IPS-15b (cell line): ENCODE measurements around the gene WDR11.

ENCODE experiments used
- H3K27me3 ChIP-seq: one replicate; pipeline ENCODE4 v1.6.1; 2013; ENCODE audit warnings: low read length; ENCODE audit not compliant: control insufficient read depth, insufficient read depth
- H3K36me3 ChIP-seq: one replicate; pipeline ENCODE4 v1.6.1; 2013; ENCODE audit warnings: low read length; ENCODE audit not compliant: control insufficient read depth, insufficient read depth
- H3K4me1 ChIP-seq: one replicate; pipeline ENCODE4 v1.6.1; 2013; ENCODE audit warnings: mild to moderate bottlenecking, low read length; ENCODE audit not compliant: control insufficient read depth, insufficient read depth
- H3K4me3 ChIP-seq: one replicate; pipeline ENCODE4 v1.5.1; 2013; ENCODE audit warnings: low read depth, low read length
- H3K9ac ChIP-seq: one replicate; pipeline ENCODE4 v1.6.1; 2013; ENCODE audit warnings: low read depth, mild to moderate bottlenecking, low read length
- H3K9me3 ChIP-seq: one replicate; pipeline ENCODE4 v1.6.1; 2013; ENCODE audit warnings: mild to moderate bottlenecking, low read length; ENCODE audit not compliant: control insufficient read depth, insufficient read depth

The WDR11 gene

GRCh38 chr10:120824881-120825309 is 26.3 kb upstream of the WDR11 start:
- Histone ChIP-seq H3K9me3 (no peaks in the 10 kb centered on the region), H3K27me3 (no peaks in the 10 kb centered on the region), H3K4me3 (no peak overlapping the region), H3K4me1 (peaks cover 9% of the 10 kb centered on the region), H3K9ac (no peak overlapping the region), H3K36me3 (no peaks in the 10 kb centered on the region)

- no peaks in the 10 kb centered on the region for H3K36me3 ChIP-seq
- H3K9me3 ChIP-seq: no peaks in the 10 kb centered on the region
- H3K4me1 ChIP-seq: peaks cover 9% of the 10 kb centered on the region
- H3K4me3 ChIP-seq: no peak overlapping the region
- H3K27me3 ChIP-seq: no peaks in the 10 kb centered on the region
- H3K9ac ChIP-seq: no peak overlapping the region
Measured at GRCh38 chr10:120825878-120826769, 25.0 kb upstream of the WDR11 start.

GRCh38 chr10:120827251-120827875 is 23.8 kb upstream of the WDR11 start:
- no peaks in the 10 kb centered on the region for H3K36me3 ChIP-seq
- no peak overlapping the region for H3K9ac ChIP-seq
- H3K4me3 ChIP-seq: no peak overlapping the region
- no peaks in the 10 kb centered on the region for H3K9me3 ChIP-seq
- no peaks in the 10 kb centered on the region for H3K27me3 ChIP-seq
- H3K4me1 ChIP-seq: peaks cover 9% of the 10 kb centered on the region

- H3K27me3 ChIP-seq: no peaks in the 10 kb centered on the region
- H3K9ac ChIP-seq: no peak overlapping the region
- no peaks in the 10 kb centered on the region for H3K9me3 ChIP-seq
- H3K4me3 ChIP-seq: no peak overlapping the region
- H3K36me3 ChIP-seq: no peaks in the 10 kb centered on the region
- peaks cover 9% of the 10 kb centered on the region for H3K4me1 ChIP-seq
Measured at GRCh38 chr10:120828763-120829319, 22.3 kb upstream of the WDR11 start.

GRCh38 chr10:120832106-120832505 is 19.1 kb upstream of the WDR11 start:
- Histone ChIP-seq H3K36me3 (no peaks in the 10 kb centered on the region), H3K9ac (no peak overlapping the region), H3K9me3 (no peaks in the 10 kb centered on the region), H3K27me3 (no peaks in the 10 kb centered on the region), H3K4me3 (no peak overlapping the region), H3K4me1 (no peaks in the 10 kb centered on the region)

- peaks cover 7% of the 10 kb centered on the region for H3K4me1 ChIP-seq
- no peak overlapping the region for H3K9ac ChIP-seq
- no peaks in the 10 kb centered on the region for H3K36me3 ChIP-seq
- no peaks in the 10 kb centered on the region for H3K27me3 ChIP-seq
- no peaks in the 10 kb centered on the region for H3K9me3 ChIP-seq
- no peak overlapping the region for H3K4me3 ChIP-seq
Measured at GRCh38 chr10:120833222-120833928, 17.8 kb upstream of the WDR11 start.

GRCh38 chr10:120835603-120836002 is 15.6 kb upstream of the WDR11 start:
- no peaks in the 10 kb centered on the region for H3K9me3 ChIP-seq
- no peaks in the 10 kb centered on the region for H3K36me3 ChIP-seq
- H3K27me3 ChIP-seq: no peaks in the 10 kb centered on the region
- peaks cover 7% of the 10 kb centered on the region for H3K4me1 ChIP-seq
- no peak overlapping the region for H3K9ac ChIP-seq
- no peak overlapping the region for H3K4me3 ChIP-seq

- H3K4me1 ChIP-seq: peaks cover 7% of the 10 kb centered on the region
- H3K36me3 ChIP-seq: no peaks in the 10 kb centered on the region
- H3K27me3 ChIP-seq: no peaks in the 10 kb centered on the region
- no peaks in the 10 kb centered on the region for H3K9me3 ChIP-seq
- no peak overlapping the region for H3K9ac ChIP-seq
- H3K4me3 ChIP-seq: no peak overlapping the region
Measured at GRCh38 chr10:120838941-120839340, 12.2 kb upstream of the WDR11 start.

GRCh38 chr10:120841522-120842189 is 9.5 kb upstream of the WDR11 start:
- Histone ChIP-seq H3K36me3 (no peaks in the 10 kb centered on the region), H3K27me3 (no peaks in the 10 kb centered on the region), H3K9me3 (no peaks in the 10 kb centered on the region), H3K9ac (no peak overlapping the region), H3K4me3 (no peak overlapping the region), H3K4me1 (peaks cover 7% of the 10 kb centered on the region)

GRCh38 chr10:120854388-120854787 is 3.2 kb downstream of the WDR11 start:
- Histone ChIP-seq H3K27me3 (no peaks in the 10 kb centered on the region), H3K9me3 (no peaks in the 10 kb centered on the region), H3K36me3 (no peaks in the 10 kb centered on the region), H3K9ac (no peak overlapping the region), H3K4me3 (no peak overlapping the region), H3K4me1 (no peaks in the 10 kb centered on the region)

GRCh38 chr10:120861178-120861855 is 10.2 kb downstream of the WDR11 start:
- Histone ChIP-seq H3K9ac (no peak overlapping the region), H3K4me1 (no peaks in the 10 kb centered on the region), H3K27me3 (no peaks in the 10 kb centered on the region), H3K4me3 (no peak overlapping the region), H3K36me3 (no peaks in the 10 kb centered on the region), H3K9me3 (no peaks in the 10 kb centered on the region)
